Measurements from ENCODE around the gene RAN. TPM values are rescaled to one million over a fixed set of nuclear protein-coding genes. Genes with fewer than 3 reads are reported as not detected.
A peak's percentile ranks its signal among the peaks of the same experiment; 100 is the strongest.

The RAN gene
- total RNA-seq, 1 donor, result 614 TPM

DNA sequence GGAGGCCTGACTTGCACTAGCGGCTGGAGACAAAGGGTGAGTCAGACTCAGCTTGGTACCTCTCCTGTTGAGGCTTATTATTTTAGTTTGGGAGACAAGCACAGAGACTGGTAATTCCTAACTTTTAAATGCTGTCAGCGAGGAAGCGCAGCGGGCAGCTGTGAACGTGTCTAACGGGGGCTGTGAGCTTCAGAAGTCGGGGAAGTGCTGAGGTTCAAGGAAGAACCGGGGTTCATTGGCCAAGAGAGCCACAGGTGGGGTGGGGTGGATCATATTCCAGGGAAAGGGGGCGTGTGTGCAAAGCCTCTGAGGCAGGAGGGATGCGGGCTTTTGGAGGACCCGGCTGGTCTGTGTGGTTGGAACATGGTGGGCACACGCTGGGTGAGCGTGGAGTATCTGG lies 45.7 kb downstream of the RAN start:
- TF ChIP-seq, protein P1, sequence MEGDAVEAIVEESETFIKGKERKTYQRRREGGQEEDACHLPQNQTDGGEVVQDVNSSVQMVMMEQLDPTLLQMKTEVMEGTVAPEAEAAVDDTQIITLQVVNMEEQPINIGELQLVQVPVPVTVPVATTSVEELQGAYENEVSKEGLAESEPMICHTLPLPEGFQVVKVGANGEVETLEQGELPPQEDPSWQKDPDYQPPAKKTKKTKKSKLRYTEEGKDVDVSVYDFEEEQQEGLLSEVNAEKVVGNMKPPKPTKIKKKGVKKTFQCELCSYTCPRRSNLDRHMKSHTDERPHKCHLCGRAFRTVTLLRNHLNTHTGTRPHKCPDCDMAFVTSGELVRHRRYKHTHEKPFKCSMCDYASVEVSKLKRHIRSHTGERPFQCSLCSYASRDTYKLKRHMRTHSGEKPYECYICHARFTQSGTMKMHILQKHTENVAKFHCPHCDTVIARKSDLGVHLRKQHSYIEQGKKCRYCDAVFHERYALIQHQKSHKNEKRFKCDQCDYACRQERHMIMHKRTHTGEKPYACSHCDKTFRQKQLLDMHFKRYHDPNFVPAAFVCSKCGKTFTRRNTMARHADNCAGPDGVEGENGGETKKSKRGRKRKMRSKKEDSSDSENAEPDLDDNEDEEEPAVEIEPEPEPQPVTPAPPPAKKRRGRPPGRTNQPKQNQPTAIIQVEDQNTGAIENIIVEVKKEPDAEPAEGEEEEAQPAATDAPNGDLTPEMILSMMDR (IDR thresholded peaks at IDR 0.05; ENCODE audit: insufficient read depth, low read depth, low read length), result no peak
- H3K4me3 ChIP-seq (ENCODE audit: low read depth, low read length), result no peak overlapping the region
- DNase-seq (ENCODE audit: low read depth), result no peak

DNA sequence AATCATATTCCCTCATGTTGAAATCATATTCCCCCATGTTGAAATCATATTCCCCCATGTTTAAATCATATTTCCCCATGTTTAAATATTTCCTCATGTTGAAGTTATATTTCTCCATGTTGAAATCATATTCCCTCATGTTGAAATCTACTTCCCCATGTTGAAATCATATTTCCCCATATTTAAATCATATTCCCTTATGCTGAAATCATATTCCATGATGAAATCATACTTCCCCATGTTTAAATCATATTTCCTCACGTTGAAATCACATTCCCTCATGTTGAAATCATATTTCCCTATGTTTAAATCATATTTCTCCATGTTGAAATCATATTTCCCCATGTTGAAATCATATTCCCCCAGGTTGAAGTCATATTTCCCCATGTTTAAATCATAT lies 47.2 kb downstream of the RAN start:
- H3K4me3 ChIP-seq (ENCODE audit: low read depth, low read length), result no peak overlapping the region
- no peak for DNase-seq (ENCODE audit: low read depth)
- TF ChIP-seq, protein P1 (IDR thresholded peaks at IDR 0.05; ENCODE audit: insufficient read depth, low read depth, low read length), result no peak

DNA sequence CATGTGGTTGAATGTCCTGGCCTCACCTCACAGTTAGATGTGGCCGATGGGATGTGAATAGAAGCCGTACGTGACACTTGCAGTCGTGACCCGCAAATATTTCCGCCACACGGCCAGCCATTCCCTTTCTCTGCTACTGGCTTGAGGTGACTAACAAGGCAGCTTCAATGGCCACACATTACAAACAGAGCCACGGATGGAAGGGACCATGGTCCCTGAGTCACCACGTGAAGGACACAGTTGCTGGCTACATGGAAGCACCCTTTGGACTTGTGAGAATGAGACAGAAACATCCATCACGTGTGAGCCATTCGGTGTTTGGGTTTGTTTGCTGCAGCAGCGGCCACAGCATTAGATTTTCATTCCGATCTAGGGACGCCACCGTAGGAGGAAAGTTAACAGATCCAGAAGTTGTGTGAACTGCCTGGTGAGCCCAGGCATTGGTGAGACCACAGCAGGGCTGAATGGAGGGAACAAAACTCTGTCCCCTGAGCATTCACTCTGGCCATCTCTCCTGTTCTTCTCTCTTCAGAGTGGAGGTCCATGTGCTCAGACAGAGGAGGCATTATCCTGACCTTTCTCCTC lies 48.3 kb downstream of the RAN start:
- TF ChIP-seq, protein P1 (IDR thresholded peaks at IDR 0.05; ENCODE audit: insufficient read depth, low read depth, low read length), result no peak
- no peak for DNase-seq (ENCODE audit: low read depth)

DNA sequence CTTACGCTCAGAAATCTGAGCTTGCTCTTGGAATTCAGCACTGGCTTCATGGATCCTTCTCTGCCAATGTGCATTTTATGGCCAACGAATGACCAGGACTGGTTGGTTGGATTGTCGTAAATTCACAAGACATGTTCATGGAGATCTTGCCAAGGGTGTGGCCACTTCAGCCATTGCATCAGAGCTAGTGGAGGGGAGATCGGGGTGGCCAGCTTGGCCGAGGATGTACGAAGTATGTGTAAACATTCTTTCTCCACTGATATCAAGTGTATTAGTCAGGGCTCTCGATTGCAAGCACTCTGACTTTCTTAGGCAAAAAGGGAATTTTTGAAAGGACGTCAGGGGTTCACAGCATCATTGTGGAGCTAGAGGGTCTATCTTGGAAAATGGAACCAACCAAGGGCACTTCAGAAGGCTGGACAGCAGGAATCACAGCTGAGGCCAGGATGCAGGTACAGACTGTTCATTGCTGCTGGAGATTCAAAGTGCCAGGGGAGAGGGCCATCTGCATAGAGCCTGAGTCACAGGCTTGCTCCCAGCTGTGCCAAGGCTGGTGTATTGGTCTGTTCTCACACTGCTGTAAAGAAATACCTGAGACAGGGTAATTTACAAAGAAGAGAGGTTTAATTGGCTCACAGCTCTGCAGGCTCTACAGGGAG lies 49.0 kb downstream of the RAN start:
- DNase-seq (ENCODE audit: low read depth), result peak; percentile 79

More for the DNA sequence above, 48.3 kb downstream of the RAN start:
- H3K4me3 ChIP-seq (ENCODE audit: low read depth, low read length), result no peak overlapping the region

DNA sequence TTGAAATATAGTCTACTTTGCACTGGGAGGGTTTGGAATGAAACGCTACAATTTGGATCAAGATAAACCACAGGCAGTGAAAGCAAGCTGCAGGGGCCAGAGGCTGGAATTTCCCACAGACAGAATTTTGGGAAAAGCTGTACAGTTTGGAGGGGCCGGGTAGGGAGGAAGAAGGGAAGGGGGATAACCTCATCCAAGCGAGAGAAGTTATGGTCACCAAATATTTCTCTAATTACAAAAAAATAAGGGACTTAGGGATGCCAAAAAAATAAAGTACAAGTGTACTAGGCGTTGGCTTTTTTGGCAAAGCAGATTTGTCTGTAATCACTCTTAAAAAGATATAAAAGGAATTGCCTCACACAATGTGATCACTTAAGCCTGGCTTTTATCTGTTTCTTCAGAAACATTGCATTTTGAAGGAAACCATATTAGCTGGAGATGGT lies 50.7 kb downstream of the RAN start:
- TF ChIP-seq, protein P1 (IDR thresholded peaks at IDR 0.05; ENCODE audit: insufficient read depth, low read depth, low read length), result no peak
- H3K4me3 ChIP-seq (ENCODE audit: low read depth, low read length), result no peak overlapping the region
- no peak for DNase-seq (ENCODE audit: low read depth)

More for the DNA sequence above, 49.0 kb downstream of the RAN start:
- no peak overlapping the region for H3K4me3 ChIP-seq (ENCODE audit: low read depth, low read length)
- TF ChIP-seq, protein P1 (IDR thresholded peaks at IDR 0.05; ENCODE audit: insufficient read depth, low read depth, low read length), result no peak

DNA sequence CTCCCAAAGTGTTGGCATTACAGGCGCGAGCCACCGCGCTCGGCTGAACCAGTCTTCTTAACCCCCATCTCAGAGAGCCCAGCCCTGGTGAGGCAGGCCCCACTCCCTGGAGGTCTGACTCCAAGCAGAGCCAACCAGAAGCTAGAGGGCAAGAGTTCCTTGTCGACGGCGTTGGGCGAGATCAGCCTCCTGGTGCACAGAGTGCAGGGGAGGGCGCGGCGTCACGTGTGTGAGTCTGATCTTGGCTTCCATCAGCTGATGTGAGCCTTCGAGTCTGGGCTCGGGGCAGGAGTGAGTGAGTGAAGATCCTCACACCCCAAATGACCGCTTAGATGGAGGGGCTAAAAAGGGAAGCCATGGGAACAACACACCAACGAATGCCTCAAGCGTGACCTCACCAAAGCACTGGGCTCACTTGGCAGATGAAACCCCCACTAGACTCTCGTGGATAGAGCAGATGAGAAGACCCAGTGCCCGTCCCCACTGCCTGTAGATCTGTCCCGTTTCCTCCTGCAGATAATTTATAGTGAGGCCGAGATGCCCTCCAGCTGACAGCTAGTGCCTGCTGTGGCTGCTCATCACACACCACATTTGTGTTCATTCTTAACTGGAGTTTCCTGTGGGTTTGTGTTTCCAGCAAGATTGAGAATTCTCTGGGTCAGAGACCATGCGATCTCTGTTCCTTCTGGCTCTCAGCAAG lies 53.2 kb downstream of the RAN start:
- TF ChIP-seq, protein P1 (IDR thresholded peaks at IDR 0.05; ENCODE audit: insufficient read depth, low read depth, low read length), result no peak
- DNase-seq (ENCODE audit: low read depth), result no peak
- no peak overlapping the region for H3K4me3 ChIP-seq (ENCODE audit: low read depth, low read length)
